22Rv1 (cell line): ENCODE measurements around the gene LHFPL6.

Experiments used
- ZFX ChIP-seq: fragments of 450-650 bp; IDR thresholded peaks from 2 replicates; pipeline ENCODE4 v1.6.1; 2017; ENCODE audit warnings: antibody characterized with exemption, borderline replicate concordance
- TF ChIP-seq, protein P1 (sequence below): fragments of 450-650 bp; IDR thresholded peaks from 2 replicates; pipeline ENCODE4 v1.5.1; 2017; ENCODE audit warnings: mild to moderate bottlenecking

DNA sequence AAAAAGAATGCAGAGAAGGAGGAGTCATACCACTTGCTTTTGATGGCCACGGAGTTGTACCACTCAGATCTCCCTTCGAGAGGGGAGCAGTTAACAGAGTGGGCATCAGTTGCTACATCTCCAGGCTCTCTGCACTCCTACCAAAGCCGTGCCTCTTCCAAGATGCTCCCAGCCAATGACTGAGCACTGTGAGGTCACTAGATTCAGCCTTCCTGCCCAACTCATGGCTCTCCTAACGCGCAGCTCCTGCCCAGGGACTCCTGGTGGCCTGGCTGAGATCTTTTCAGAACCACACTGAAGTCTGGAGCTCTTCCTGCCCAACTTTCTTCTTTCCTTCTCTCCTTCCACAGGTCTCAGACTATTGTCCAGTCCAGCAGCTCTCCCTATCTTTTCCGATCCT lies 66.7 kb downstream of the LHFPL6 start:
- TF ChIP-seq, protein P1, sequence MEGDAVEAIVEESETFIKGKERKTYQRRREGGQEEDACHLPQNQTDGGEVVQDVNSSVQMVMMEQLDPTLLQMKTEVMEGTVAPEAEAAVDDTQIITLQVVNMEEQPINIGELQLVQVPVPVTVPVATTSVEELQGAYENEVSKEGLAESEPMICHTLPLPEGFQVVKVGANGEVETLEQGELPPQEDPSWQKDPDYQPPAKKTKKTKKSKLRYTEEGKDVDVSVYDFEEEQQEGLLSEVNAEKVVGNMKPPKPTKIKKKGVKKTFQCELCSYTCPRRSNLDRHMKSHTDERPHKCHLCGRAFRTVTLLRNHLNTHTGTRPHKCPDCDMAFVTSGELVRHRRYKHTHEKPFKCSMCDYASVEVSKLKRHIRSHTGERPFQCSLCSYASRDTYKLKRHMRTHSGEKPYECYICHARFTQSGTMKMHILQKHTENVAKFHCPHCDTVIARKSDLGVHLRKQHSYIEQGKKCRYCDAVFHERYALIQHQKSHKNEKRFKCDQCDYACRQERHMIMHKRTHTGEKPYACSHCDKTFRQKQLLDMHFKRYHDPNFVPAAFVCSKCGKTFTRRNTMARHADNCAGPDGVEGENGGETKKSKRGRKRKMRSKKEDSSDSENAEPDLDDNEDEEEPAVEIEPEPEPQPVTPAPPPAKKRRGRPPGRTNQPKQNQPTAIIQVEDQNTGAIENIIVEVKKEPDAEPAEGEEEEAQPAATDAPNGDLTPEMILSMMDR = no peak
- no peak for TF ChIP-seq ZFX
